WI38 (cell line): ENCODE results near the gene NAT8L.

Source experiments
- H3K4me3 ChIP-seq: 2 replicates; pipeline ENCODE4 v1.5.1; 2011; ENCODE audit warnings: low read depth, mild to moderate bottlenecking, control low read depth, low read length
- CTCF ChIP-seq: IDR thresholded peaks from 2 replicates; pipeline ENCODE4 v1.5.1; 2012; ENCODE audit warnings: low read depth, mild to moderate bottlenecking, control low read depth, low read length

Gene NAT8L

DNA sequence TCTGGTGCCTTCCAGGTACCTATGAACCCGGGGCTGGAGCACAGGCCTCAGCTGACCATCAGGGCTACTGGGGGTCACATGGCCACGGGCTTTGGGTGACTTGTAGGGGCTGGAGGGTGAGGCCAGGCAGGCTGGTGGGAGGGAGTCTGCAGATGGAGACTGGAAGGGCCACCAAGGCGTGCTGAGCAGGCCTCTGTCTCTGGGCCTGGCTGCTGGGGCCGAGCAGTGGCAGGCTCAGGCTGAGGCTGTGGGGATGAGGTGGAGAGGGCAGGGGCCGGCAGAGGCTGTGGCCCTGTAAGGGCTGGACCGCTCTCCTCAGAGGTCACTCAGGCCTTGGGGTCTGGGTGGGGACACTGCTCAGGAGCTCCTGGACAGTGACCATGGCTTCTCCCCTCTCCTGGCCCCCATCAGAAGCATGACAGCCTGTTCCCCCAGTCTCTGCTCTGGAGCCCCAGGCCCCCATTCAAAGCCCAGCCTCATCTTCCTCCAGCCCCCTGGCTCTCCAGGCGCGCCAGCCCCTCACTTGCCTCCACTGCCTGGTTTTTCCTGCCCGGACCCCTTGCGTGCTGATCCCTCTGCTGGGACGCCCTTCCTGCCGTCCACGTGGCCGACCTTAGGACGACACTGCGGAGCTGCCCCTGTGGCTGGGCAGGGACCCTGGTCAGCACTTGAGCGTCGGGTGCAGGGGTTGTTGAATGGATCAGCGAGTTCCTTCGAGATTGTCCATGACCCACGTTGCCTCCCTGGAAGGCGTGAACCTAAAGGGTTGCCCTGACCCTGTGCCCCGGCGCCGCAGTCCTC lies 11.1 kb upstream of the NAT8L start:
- H3K4me3 ChIP-seq: no peak overlapping the region
- no peak for TF ChIP-seq CTCF

DNA sequence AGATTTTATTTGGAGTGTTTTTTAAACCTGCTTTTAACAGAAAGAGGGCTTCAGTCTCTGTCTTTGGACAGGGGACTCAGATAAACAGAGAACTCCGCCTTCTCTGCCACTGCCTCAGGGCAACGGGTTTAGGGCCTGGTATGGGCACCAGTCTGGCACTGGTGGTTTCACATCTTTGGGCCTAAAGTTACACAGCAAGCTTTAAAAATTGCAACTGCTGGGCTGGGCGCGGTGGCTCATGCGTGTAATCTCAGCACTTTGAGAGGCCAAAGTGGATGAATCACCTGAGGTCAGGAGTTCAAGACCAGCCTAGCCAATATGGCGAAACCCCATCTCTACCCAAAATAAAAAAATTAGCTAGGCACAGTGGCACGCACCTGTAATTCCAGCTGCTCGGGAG lies 10.3 kb upstream of the NAT8L start:
- TF ChIP-seq CTCF: no peak
- H3K4me3 ChIP-seq: no peak overlapping the region

DNA sequence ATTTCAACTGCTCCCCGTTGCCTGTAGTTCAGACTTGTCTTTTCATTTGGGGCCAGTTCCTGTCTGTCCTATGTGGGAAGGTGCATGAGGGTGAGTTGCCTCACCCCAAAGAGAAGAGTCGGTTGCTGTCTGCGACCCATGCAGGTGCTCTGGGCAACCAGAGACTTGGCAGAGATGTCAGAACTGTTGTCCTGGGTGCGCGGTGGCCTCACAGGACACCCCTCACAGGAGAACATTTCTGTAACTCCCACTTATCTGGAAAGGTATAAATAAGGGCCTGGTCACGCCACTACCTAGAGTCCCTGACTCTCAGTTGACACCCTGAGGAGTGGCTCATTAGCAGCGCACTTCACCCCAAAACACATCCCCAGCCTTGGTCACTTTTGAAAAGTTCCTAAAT lies 9.7 kb upstream of the NAT8L start:
- no peak overlapping the region for H3K4me3 ChIP-seq
- TF ChIP-seq CTCF: no peak

- no peak for TF ChIP-seq CTCF
- no peak overlapping the region for H3K4me3 ChIP-seq
Observed at GRCh38 chr4:2049811-2050210, 9.3 kb upstream of the NAT8L start.

DNA sequence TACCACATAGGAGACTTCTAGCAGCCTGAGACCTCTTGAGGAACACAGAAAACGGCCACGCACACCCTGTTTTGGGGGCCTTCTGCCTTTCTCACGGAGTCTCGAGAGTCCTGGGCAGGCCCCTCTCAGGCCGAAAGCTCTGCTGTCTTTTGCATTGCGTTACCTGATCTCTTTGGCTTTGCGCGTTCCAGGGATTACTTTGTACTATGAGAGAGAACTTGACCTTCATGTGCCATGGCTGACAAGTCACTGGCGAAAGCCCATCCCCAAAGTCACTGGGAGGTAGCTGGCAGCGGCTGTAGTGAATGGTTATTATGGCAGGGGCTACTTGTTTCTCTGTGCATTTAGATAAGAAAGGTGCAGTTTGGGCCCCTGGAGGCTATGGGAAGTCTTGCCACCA lies 8.0 kb upstream of the NAT8L start:
- no peak overlapping the region for H3K4me3 ChIP-seq
- no peak for TF ChIP-seq CTCF

DNA sequence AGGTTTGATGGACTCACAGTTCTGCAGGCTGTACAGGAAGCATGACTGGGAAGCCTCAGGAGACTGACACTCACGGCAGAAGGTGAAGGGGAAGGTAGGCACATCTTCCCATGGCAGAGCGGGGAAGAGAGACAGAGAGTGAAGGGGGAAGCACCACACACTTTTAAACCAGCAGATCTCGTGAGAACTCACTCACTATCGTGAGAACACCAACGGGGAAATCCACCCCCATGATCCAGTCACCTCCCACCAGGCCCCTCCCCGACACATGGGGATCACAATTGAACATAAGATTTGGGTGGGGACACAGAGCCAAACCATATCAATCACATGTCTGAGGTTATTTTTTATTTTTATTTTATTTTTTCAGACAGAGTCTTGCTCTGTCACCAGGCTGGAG lies 4.9 kb upstream of the NAT8L start:
- TF ChIP-seq CTCF: no peak
- H3K4me3 ChIP-seq: no peak overlapping the region

DNA sequence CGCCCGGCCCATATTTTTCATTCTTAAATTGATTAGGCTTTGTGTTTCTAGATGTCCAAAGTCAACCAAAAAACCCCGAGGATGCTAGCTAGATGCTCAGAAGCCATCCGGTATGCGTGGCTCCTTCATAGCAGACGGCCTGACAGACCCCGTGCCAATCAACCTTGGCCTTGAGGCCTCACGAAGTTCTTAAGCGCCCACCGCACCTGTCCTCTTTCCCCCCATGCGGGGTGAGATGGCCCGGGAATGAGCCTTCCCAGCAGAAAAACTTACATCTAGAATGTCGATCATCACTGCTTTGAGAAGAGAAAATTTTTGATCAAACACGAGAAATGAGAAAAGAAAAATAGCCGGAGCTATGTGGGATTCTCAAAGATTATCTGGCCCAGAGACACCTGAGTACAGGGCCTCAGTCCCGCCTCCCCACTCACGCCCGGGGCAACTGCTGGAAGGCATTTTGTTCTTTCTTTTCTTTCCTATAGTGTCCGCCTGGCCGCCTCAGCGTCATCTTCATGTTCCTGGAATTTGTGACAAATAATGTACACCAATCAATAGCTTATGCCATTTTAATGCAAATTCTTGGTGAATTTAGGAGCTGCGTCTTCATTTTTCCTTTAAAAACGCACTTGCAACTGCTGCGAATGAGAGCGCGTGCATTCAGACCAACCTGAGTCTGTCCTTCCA lies 1.6 kb upstream of the NAT8L start:
- no peak for TF ChIP-seq CTCF

More for the DNA sequence above, 1.6 kb upstream of the NAT8L start:
- H3K4me3 ChIP-seq: no peak overlapping the region
